Measurements from ENCODE around the gene STK17B. TPM values are rescaled to one million over a fixed set of nuclear protein-coding genes. Genes with fewer than 3 reads are reported as not detected.

Gene STK17B
- total and polyA plus RNA-seq, 2 of the 8 experiments (the other 6 are each of a cell fraction or from before 2014, with no cell fraction given), result 1.8 to 10.5 TPM

GRCh38 chr2:196142825-196143224 is 28.6 kb downstream of the STK17B start:
- 86% methylated on average over 1 of the region's 1 CpG; no CpG with 5 or more reads in 1 of the 2 experiments for WGBS, 2 experiments (ENCODE audit: extremely low coverage in 1 of 2, insufficient coverage in 1 of 2, insufficient read length in 1 of 2, insufficient replicate concordance in 2 of 2, low coverage in 1 of 2, low lambda C conversion rate in 2 of 2, missing lambda C conversion rate in 1 of 2)
- H2BK120ac ChIP-seq (replicated peaks; ENCODE audit: low read depth, low read length), result no peak overlapping the region
- H3K4me3 ChIP-seq (ENCODE audit: extremely low read depth in 1 of 4, insufficient read depth in 2 of 4, low read depth in 3 of 4, low read length in 4 of 4), result no peak overlapping the region
- no peak overlapping the region for H3K56ac ChIP-seq (replicated peaks; ENCODE audit: insufficient read length, low read depth, low read length)
- H3K79me2 ChIP-seq (ENCODE audit: control insufficient read depth in 1 of 2, insufficient read depth in 2 of 2, low read length in 2 of 2), result no peaks in the 10 kb centered on the region
- H3K9me3 ChIP-seq (ENCODE audit: insufficient read depth in 2 of 2, low read depth in 1 of 2, low read length in 1 of 2), result no peaks in the 10 kb centered on the region
- no peak overlapping the region for H3K4me2 ChIP-seq (ENCODE audit: insufficient read depth in 1 of 2, low read depth in 2 of 2, low read length in 2 of 2)
- DNase-seq (ENCODE audit: low read depth in 1 of 2, low spot score in 2 of 2), result no peak
- no peaks in the 10 kb centered on the region for H4K20me1 ChIP-seq (replicated peaks in 1 of 2; ENCODE audit: control insufficient read depth in 1 of 2, insufficient read depth in 2 of 2, low read length in 2 of 2)
- no peak for TF ChIP-seq EP300 (IDR thresholded peaks at IDR 0.05; ENCODE audit: borderline replicate concordance in 1 of 2, low read depth in 2 of 2, low read length in 2 of 2)
- no peak for TF ChIP-seq ATF2 (IDR thresholded peaks at IDR 0.05; ENCODE audit: low read length)
- no peak for TF ChIP-seq KDM1A (IDR thresholded peaks at IDR 0.05; ENCODE audit: borderline replicate concordance, low read length)
- no peak overlapping the region for H3K4ac ChIP-seq (replicated peaks; ENCODE audit: insufficient read length, low read depth, low read length)
- no peaks in the 10 kb centered on the region for H3K79me1 ChIP-seq (ENCODE audit: low read depth, low read length)
- no peaks in the 10 kb centered on the region for H3K23me2 ChIP-seq (ENCODE audit: low read depth, low read length)
- H3K4me1 ChIP-seq (replicated peaks in 1 of 4; ENCODE audit: control insufficient read depth in 3 of 4, insufficient read depth in 4 of 4, low read length in 3 of 4), result no peaks in the 10 kb centered on the region
- CTCF ChIA-PET (ENCODE audit: partially characterized antibody), result interaction anchor here (1.1 kb wide), 1 partner anchor 64 kb away, joined by 4 read pairs; no protein-coding TSS in a partner anchor
- POLR2A ChIA-PET (ENCODE audit: partially characterized antibody), result no interaction called here
- H4K8ac ChIP-seq (ENCODE audit: extremely low read depth, insufficient read depth, low read length), result no peak overlapping the region
- peaks cover 0 to 29% (median 6%) of the 10 kb centered on the region in 4 experiments; a peak in 3 of 8 replicates for H3K36me3 ChIP-seq (ENCODE audit: control insufficient read depth in 2 of 4, insufficient read depth in 4 of 4, low read length in 3 of 4)
- H3K9ac ChIP-seq (replicated peaks in 1 of 4; ENCODE audit: extremely low read depth in 1 of 4, low read depth in 3 of 4, low read length in 3 of 4), result no peak overlapping the region
- H2BK5ac ChIP-seq (ENCODE audit: low read depth, low read length), result no peak overlapping the region
- no peak overlapping the region for H3K18ac ChIP-seq (ENCODE audit: extremely low read depth, low read length)
- no peak overlapping the region for H4K91ac ChIP-seq (replicated peaks; ENCODE audit: insufficient read length, low read length)
- H4K5ac ChIP-seq (ENCODE audit: insufficient read length, low read depth, low read length), result no peak overlapping the region
- no peak overlapping the region for H2BK20ac ChIP-seq (ENCODE audit: low read length)
- no peaks in the 10 kb centered on the region for H3K27me3 ChIP-seq (replicated peaks in 1 of 4; ENCODE audit: control insufficient read depth in 3 of 4, extremely low read depth in 1 of 4, insufficient read depth in 3 of 4, low read length in 3 of 4)
- H2BK12ac ChIP-seq (ENCODE audit: low read depth, low read length), result no peak overlapping the region
- no peak overlapping the region for H3K14ac ChIP-seq (ENCODE audit: insufficient read length)
- no peak overlapping the region for H3K23ac ChIP-seq (ENCODE audit: insufficient read length)
- H3K27ac ChIP-seq (ENCODE audit: low read depth, low read length), result no peak overlapping the region
- H2AFZ ChIP-seq (ENCODE audit: low read length), result no peak overlapping the region
- no peak overlapping the region for H2AK5ac ChIP-seq (ENCODE audit: low read depth, low read length)
- no peak overlapping the region for H2BK15ac ChIP-seq (ENCODE audit: low read length)
- FAIRE-seq, result no peak

All from H1 (cell line).